Measurements from ENCODE around the gene GCNT3. TPM values are rescaled to one million over a fixed set of nuclear protein-coding genes. Genes with fewer than 3 reads are reported as not detected.

GCNT3 gene
- polyA plus RNA-seq, 3 donors: not detected

- H4K20me1 ChIP-seq (ENCODE audit: insufficient read depth, low read length): no peaks in the 10 kb centered on the region
- H3K27ac ChIP-seq (ENCODE audit: low read depth in 1 of 2, low read length in 2 of 2): no peak overlapping the region
- peaks cover 0 to 8% of the 10 kb centered on the region in 2 donors for H3K27me3 ChIP-seq (ENCODE audit: control insufficient read depth in 2 of 2, insufficient read depth in 2 of 2, low read length in 2 of 2)
- H3K4me3 ChIP-seq (replicated peaks in 1 of 3; ENCODE audit: low read depth in 2 of 3, low read length in 3 of 3): no peak overlapping the region
- Mint-ChIP-seq H3K4me3 (no peak overlapping the region), H3K27ac (no peak overlapping the region), H3K9me3 (peaks cover 4 to 16% (median 11%) of the 10 kb centered on the region in 7 donors), H3K27me3 (ENCODE audit: low read depth in 3 of 3) (peaks cover 18 to 29% (median 21%) of the 10 kb centered on the region in 3 donors), H3K4me1 (peaks cover under 1% of the 10 kb centered on the region), H3K36me3 (no peaks in the 10 kb centered on the region)
- no peak overlapping the region for H3K4me2 ChIP-seq (replicated peaks; ENCODE audit: extremely low read depth, low read length, poor library complexity, severe bottlenecking)
- peaks cover 7% of the 10 kb centered on the region in 2 donors for H3K9me3 ChIP-seq (replicated peaks in 1 of 2; ENCODE audit: control insufficient read depth in 1 of 2, insufficient read depth in 1 of 2, low read length in 2 of 2)
- DNase-seq: no peak
- H3K4me1 ChIP-seq (ENCODE audit: control insufficient read depth in 1 of 2, insufficient read depth in 2 of 2, low read length in 2 of 2): no peaks in the 10 kb centered on the region
- intact Hi-C loops (cut with micrococcal nuclease): no loop called here
- TF ChIP-seq CTCF (IDR thresholded peaks at IDR 0.05): no peak
- no peaks in the 10 kb centered on the region for H3K79me2 ChIP-seq (ENCODE audit: insufficient read depth, low read length)
- no peak overlapping the region for H3K9ac ChIP-seq (ENCODE audit: insufficient read depth, low read length, poor library complexity, severe bottlenecking)
- H2AFZ ChIP-seq (ENCODE audit: insufficient read depth, low read depth, low read length, poor library complexity, severe bottlenecking): no peak overlapping the region
- H3K36me3 ChIP-seq (replicated peaks in 1 of 2; ENCODE audit: control insufficient read depth in 1 of 2, insufficient read depth in 2 of 2, low read length in 2 of 2): no peaks in the 10 kb centered on the region
Measured at GRCh38 chr15:59596640-59597039, 14.9 kb upstream of the GCNT3 start.

- no peak for DNase-seq
- H3K4me1 ChIP-seq (ENCODE audit: control insufficient read depth in 1 of 2, insufficient read depth in 2 of 2, low read length in 2 of 2): no peaks in the 10 kb centered on the region
- no peak overlapping the region for H3K27ac ChIP-seq (ENCODE audit: low read depth in 1 of 2, low read length in 2 of 2)
- 100% methylated on average over 1 of the region's 2 CpGs for WGBS (ENCODE audit: insufficient coverage)
- Mint-ChIP-seq H3K27ac (no peak overlapping the region), H3K4me1 (no peaks in the 10 kb centered on the region), H3K36me3 (no peaks in the 10 kb centered on the region), H3K9me3 (peaks cover 7 to 23% (median 19%) of the 10 kb centered on the region in 7 donors), H3K4me3 (no peak overlapping the region), H3K27me3 (ENCODE audit: low read depth in 3 of 3) (peaks cover 14 to 22% (median 18%) of the 10 kb centered on the region in 3 donors)
- intact Hi-C loops (cut with micrococcal nuclease): no loop called here
- H3K4me2 ChIP-seq (replicated peaks; ENCODE audit: extremely low read depth, low read length, poor library complexity, severe bottlenecking): no peak overlapping the region
- H2AFZ ChIP-seq (ENCODE audit: insufficient read depth, low read depth, low read length, poor library complexity, severe bottlenecking): no peak overlapping the region
- H3K27me3 ChIP-seq (ENCODE audit: control insufficient read depth in 2 of 2, insufficient read depth in 2 of 2, low read length in 2 of 2): peaks cover 0 to 2% of the 10 kb centered on the region in 2 donors
- no peaks in the 10 kb centered on the region for H3K36me3 ChIP-seq (replicated peaks in 1 of 2; ENCODE audit: control insufficient read depth in 1 of 2, insufficient read depth in 2 of 2, low read length in 2 of 2)
- no peaks in the 10 kb centered on the region for H3K79me2 ChIP-seq (ENCODE audit: insufficient read depth, low read length)
- TF ChIP-seq CTCF (IDR thresholded peaks at IDR 0.05): no peak
- H3K9me3 ChIP-seq (replicated peaks in 1 of 2; ENCODE audit: control insufficient read depth in 1 of 2, insufficient read depth in 1 of 2, low read length in 2 of 2): peaks cover 7 to 9% of the 10 kb centered on the region in 2 donors
- no peaks in the 10 kb centered on the region for H4K20me1 ChIP-seq (ENCODE audit: insufficient read depth, low read length)
- H3K9ac ChIP-seq (ENCODE audit: insufficient read depth, low read length, poor library complexity, severe bottlenecking): no peak overlapping the region
- no peak overlapping the region for H3K4me3 ChIP-seq (replicated peaks in 1 of 3; ENCODE audit: low read depth in 2 of 3, low read length in 3 of 3)
Measured at GRCh38 chr15:59598461-59598860, 13.1 kb upstream of the GCNT3 start.
